Measurements from ENCODE around the gene ULK3. TPM values are rescaled to one million over a fixed set of nuclear protein-coding genes. Genes with fewer than 3 reads are reported as not detected.
A peak's percentile ranks its signal among the peaks of the same experiment; 100 is the strongest.

ULK3 gene
- total and polyA plus RNA-seq, 2 donors (not counting 1 experiment from before 2014, with no cell fraction given): 51.1 to 108 TPM

DNA sequence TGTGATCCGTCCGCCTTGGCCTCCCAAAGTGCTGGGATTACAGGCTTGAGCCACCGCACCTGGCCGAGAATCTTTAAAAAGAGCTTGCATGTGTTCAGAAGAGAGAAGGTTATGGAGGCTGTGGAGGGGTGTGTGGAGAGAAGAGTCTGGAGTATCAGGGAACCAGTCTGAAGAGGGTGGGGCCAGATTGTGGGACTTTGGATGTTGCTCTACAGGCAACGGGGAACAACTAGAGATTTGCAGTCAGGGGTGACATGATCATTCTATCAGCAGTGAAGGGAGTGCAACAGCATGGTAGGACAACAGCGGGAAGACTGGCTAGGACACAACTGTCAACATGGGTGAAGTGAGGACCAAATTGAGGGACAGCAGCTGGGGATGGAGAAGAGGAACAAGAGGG is 21.3 kb upstream of the ULK3 start:
- DNase-seq (no peak), ATAC-seq (ENCODE audit: low read depth) (no peak)
- H3K4me3 ChIP-seq (ENCODE audit: control extremely low read depth in 1 of 5, extremely low read depth in 1 of 5, insufficient read depth in 1 of 5, low read depth in 2 of 5, low read length in 4 of 5): no peak overlapping the region
- no peak overlapping the region for H2AFZ ChIP-seq (ENCODE audit: insufficient read depth, low read depth, low read length, poor library complexity, severe bottlenecking)
- H3K4me1 Mint-ChIP-seq: peaks cover 55% of the 10 kb centered on the region
- H3K9me3 Mint-ChIP-seq (ENCODE audit: insufficient read depth): no peaks in the 10 kb centered on the region
- peaks cover 28 to 34% of the 10 kb centered on the region in 2 donors for H3K4me1 ChIP-seq (ENCODE audit: control insufficient read depth in 2 of 2, insufficient read depth in 2 of 2, low read length in 2 of 2)
- TF ChIP-seq EZH2 (IDR thresholded peaks at IDR 0.05; ENCODE audit: borderline replicate concordance, insufficient read depth, low read depth, low read length, poor library complexity, severe bottlenecking) (no peak), CTCF (IDR thresholded peaks at IDR 0.05) (no peak)
- H3K4me3 Mint-ChIP-seq: no peak overlapping the region
- ChIA-PET POLR2A (interaction anchor here (0.6 kb wide), 1 partner anchor 828 kb away, joined by 6 read pairs; no protein-coding TSS in a partner anchor), CTCF (interaction anchor here (7.3 kb wide), 1 partner anchor 37 kb away, joined by 40 read pairs; no protein-coding TSS in a partner anchor)
- peaks cover 93% of the 10 kb centered on the region for H3K79me2 ChIP-seq (ENCODE audit: control insufficient read depth, insufficient read depth, low read length)
- no peak overlapping the region for H3K27ac Mint-ChIP-seq
- WGBS (ENCODE audit: insufficient coverage): 86% methylated on average over 5 of the region's 6 CpGs
- H3K27me3 ChIP-seq (replicated peaks in 1 of 4; ENCODE audit: control extremely low read depth in 1 of 4, control insufficient read depth in 3 of 4, insufficient read depth in 4 of 4, low read length in 3 of 4): no peaks in the 10 kb centered on the region
- no peaks in the 10 kb centered on the region for H3K9me3 ChIP-seq (ENCODE audit: control extremely low read depth in 1 of 3, control insufficient read depth in 2 of 3, insufficient read depth in 1 of 3, low read length in 2 of 3)
- H3K27ac ChIP-seq (ENCODE audit: low read length in 2 of 2): no peak overlapping the region
- intact Hi-C loops (cut with micrococcal nuclease): no loop called here
- no peaks in the 10 kb centered on the region for H3K27me3 Mint-ChIP-seq
- no peak overlapping the region for H3K9ac ChIP-seq (ENCODE audit: low read length)
- H4K20me1 ChIP-seq (ENCODE audit: control insufficient read depth, insufficient read depth, low read length, poor library complexity, severe bottlenecking): peaks cover 91% of the 10 kb centered on the region
- no peak overlapping the region for H3K4me2 ChIP-seq (replicated peaks; ENCODE audit: low read depth, low read length, poor library complexity, severe bottlenecking)
- H3K36me3 ChIP-seq (replicated peaks in 1 of 2; ENCODE audit: control extremely low read depth in 1 of 2, control insufficient read depth in 1 of 2, extremely low read depth in 1 of 2, insufficient read depth in 2 of 2, low read length in 1 of 2): peaks cover 0 to 17% of the 10 kb centered on the region in 2 experiments

GRCh38 chr15:74863239-74864056 is 20.5 kb upstream of the ULK3 start:
- TF ChIP-seq EZH2 (IDR thresholded peaks at IDR 0.05; ENCODE audit: borderline replicate concordance, insufficient read depth, low read depth, low read length, poor library complexity, severe bottlenecking) (no peak), CTCF (IDR thresholded peaks at IDR 0.05) (no peak)
- H3K4me3 Mint-ChIP-seq: no peak overlapping the region
- Histone ChIP-seq H3K9ac (ENCODE audit: low read length) (no peak overlapping the region), H3K4me3 (ENCODE audit: control extremely low read depth in 1 of 5, extremely low read depth in 1 of 5, insufficient read depth in 1 of 5, low read depth in 2 of 5, low read length in 4 of 5) (no peak overlapping the region), H3K27me3 (replicated peaks in 1 of 4; ENCODE audit: control extremely low read depth in 1 of 4, control insufficient read depth in 3 of 4, insufficient read depth in 4 of 4, low read length in 3 of 4) (no peaks in the 10 kb centered on the region), H3K36me3 (replicated peaks in 1 of 2; ENCODE audit: control extremely low read depth in 1 of 2, control insufficient read depth in 1 of 2, extremely low read depth in 1 of 2, insufficient read depth in 2 of 2, low read length in 1 of 2) (peaks cover 0 to 19% of the 10 kb centered on the region in 2 experiments), H3K79me2 (ENCODE audit: control insufficient read depth, insufficient read depth, low read length) (peaks cover 93% of the 10 kb centered on the region), H4K20me1 (ENCODE audit: control insufficient read depth, insufficient read depth, low read length, poor library complexity, severe bottlenecking) (peaks cover 92% of the 10 kb centered on the region), H3K9me3 (ENCODE audit: control extremely low read depth in 1 of 3, control insufficient read depth in 2 of 3, insufficient read depth in 1 of 3, low read length in 2 of 3) (no peaks in the 10 kb centered on the region), H3K27ac (ENCODE audit: low read length in 2 of 2) (no peak overlapping the region), H3K4me1 (ENCODE audit: control insufficient read depth in 2 of 2, insufficient read depth in 2 of 2, low read length in 2 of 2) (peaks cover 29 to 35% of the 10 kb centered on the region in 2 donors), H3K4me2 (replicated peaks; ENCODE audit: low read depth, low read length, poor library complexity, severe bottlenecking) (no peak overlapping the region), H2AFZ (ENCODE audit: insufficient read depth, low read depth, low read length, poor library complexity, severe bottlenecking) (no peak overlapping the region)
- ChIA-PET CTCF (no interaction called here), POLR2A (interaction anchor here (0.6 to 0.7 kb wide), 2 partner anchors 12 to 34 kb away, joined by 3 to 4 read pairs; no protein-coding TSS in a partner anchor)
- ATAC-seq (ENCODE audit: low read depth): no peak
- intact Hi-C loops (cut with micrococcal nuclease): no loop called here
- 87% methylated on average over 10 of the region's 11 CpGs for WGBS (ENCODE audit: insufficient coverage)
- no peaks in the 10 kb centered on the region for H3K9me3 Mint-ChIP-seq (ENCODE audit: insufficient read depth)
- H3K27ac Mint-ChIP-seq: peak overlapping the region; percentile 3
- H3K27me3 Mint-ChIP-seq: no peaks in the 10 kb centered on the region
- H3K4me1 Mint-ChIP-seq: peaks cover 55% of the 10 kb centered on the region
- no peak for DNase-seq
